Effector memory CD8-positive, alpha-beta T cell (primary cell): ENCODE results near the gene ARHGDIA.
A peak's percentile ranks its signal among the peaks of the same experiment; 100 is the strongest.

ENCODE experiments used
- ATAC-seq: fragments of 150-1000 bp; cut with Tn5 transposase; replicated peaks from 2 replicates; pipeline ENCODE4 v1.10.0; 2021; ENCODE audit warnings: mild to moderate bottlenecking, moderate library complexity
- DNase-seq, 3 experiments: peaks; one replicate each; pipeline ENCODE4 v3.0.0; 2021
- H3K27ac Mint-ChIP-seq, 2 donors: one replicate each; pipeline ENCODE4 v1.8.0; 2022; ENCODE audit warnings: mild to moderate bottlenecking in 2 of 2, mixed read lengths in 2 of 2, moderate library complexity in 2 of 2
- H3K27me3 Mint-ChIP-seq, 2 donors: one replicate each; pipeline ENCODE4 v1.8.0; 2022; ENCODE audit warnings: mixed read lengths in 2 of 2
- H3K36me3 Mint-ChIP-seq: one replicate; pipeline ENCODE4 v1.8.0; 2022; ENCODE audit warnings: mild to moderate bottlenecking, moderate library complexity, mixed read lengths; ENCODE audit not compliant: insufficient read depth
- H3K4me1 Mint-ChIP-seq, 2 donors: one replicate each; pipeline ENCODE4 v1.8.0; 2022; ENCODE audit warnings: low read depth in 2 of 2, mixed read lengths in 2 of 2
- H3K4me3 Mint-ChIP-seq, 2 donors: one replicate each; pipeline ENCODE4 v1.8.0; 2022; ENCODE audit warnings: mild to moderate bottlenecking in 2 of 2, mixed read lengths in 2 of 2, moderate library complexity in 2 of 2
- H3K9me3 Mint-ChIP-seq, 2 donors: one replicate each; pipeline ENCODE4 v1.8.0; 2022; ENCODE audit warnings: mixed read lengths in 2 of 2

The ARHGDIA gene

GRCh38 chr17:81888988-81889595 lies 18.0 kb upstream of the ARHGDIA start:
- ATAC-seq (no peak), DNase-seq (no peak)
- peaks cover 75% of the 10 kb centered on the region for H3K36me3 Mint-ChIP-seq
- no peaks in the 10 kb centered on the region for H3K9me3 Mint-ChIP-seq
- H3K27ac Mint-ChIP-seq, result peak overlapping the region; percentile 77 to 86
- peak overlapping the region; percentile 91 to 93 for H3K4me3 Mint-ChIP-seq
- no peaks in the 10 kb centered on the region for H3K27me3 Mint-ChIP-seq
- peaks cover 4 to 17% of the 10 kb centered on the region in 2 donors for H3K4me1 Mint-ChIP-seq

GRCh38 chr17:81888105-81888987 lies 17.2 kb upstream of the ARHGDIA start:
- H3K36me3 Mint-ChIP-seq, result peaks cover 80% of the 10 kb centered on the region

GRCh38 chr17:81885869-81886548 lies 14.9 kb upstream of the ARHGDIA start:
- Mint-ChIP-seq H3K36me3 (peaks cover 85% of the 10 kb centered on the region), H3K27ac (peak overlapping the region in 1 of 2 donors; percentile 7), H3K9me3 (no peaks in the 10 kb centered on the region), H3K4me1 (peaks cover 4 to 14% of the 10 kb centered on the region in 2 donors), H3K27me3 (no peaks in the 10 kb centered on the region), H3K4me3 (no peak overlapping the region)
- no peak for ATAC-seq
- no peak for DNase-seq

More at GRCh38 chr17:81888105-81888987, 17.2 kb upstream of the ARHGDIA start:
- no peak for ATAC-seq
- Mint-ChIP-seq H3K4me1 (peaks cover 4 to 17% of the 10 kb centered on the region in 2 donors), H3K27me3 (no peaks in the 10 kb centered on the region), H3K27ac (peak overlapping the region; percentile 77 to 86), H3K9me3 (no peaks in the 10 kb centered on the region), H3K4me3 (peak overlapping the region; percentile 91 to 93)
- no peak for DNase-seq

GRCh38 chr17:81885454-81885853 lies 14.3 kb upstream of the ARHGDIA start:
- ATAC-seq (no peak), DNase-seq (no peak)
- H3K27me3 Mint-ChIP-seq, result no peaks in the 10 kb centered on the region
- peak overlapping the region in 1 of 2 donors; percentile 7 for H3K27ac Mint-ChIP-seq
- peaks cover 4 to 14% of the 10 kb centered on the region in 2 donors for H3K4me1 Mint-ChIP-seq
- H3K4me3 Mint-ChIP-seq, result no peak overlapping the region
- no peaks in the 10 kb centered on the region for H3K9me3 Mint-ChIP-seq
- H3K36me3 Mint-ChIP-seq, result peaks cover 86% of the 10 kb centered on the region

GRCh38 chr17:81884968-81885367 lies 13.8 kb upstream of the ARHGDIA start:
- Mint-ChIP-seq H3K4me1 (peaks cover 4 to 14% of the 10 kb centered on the region in 2 donors), H3K27me3 (no peaks in the 10 kb centered on the region), H3K27ac (peak overlapping the region in 1 of 2 donors; percentile 59), H3K4me3 (no peak overlapping the region), H3K36me3 (peaks cover 88% of the 10 kb centered on the region), H3K9me3 (no peaks in the 10 kb centered on the region)
- DNase-seq (no peak), ATAC-seq (no peak)

- peaks cover 4 to 14% of the 10 kb centered on the region in 2 donors for H3K4me1 Mint-ChIP-seq
- ATAC-seq, result no peak
- DNase-seq, result no peak
- no peak overlapping the region for H3K4me3 Mint-ChIP-seq
- H3K36me3 Mint-ChIP-seq, result peaks cover 88% of the 10 kb centered on the region
- H3K9me3 Mint-ChIP-seq, result no peaks in the 10 kb centered on the region
- H3K27ac Mint-ChIP-seq, result peak overlapping the region in 1 of 2 donors; percentile 59
- H3K27me3 Mint-ChIP-seq, result no peaks in the 10 kb centered on the region
Observed at GRCh38 chr17:81884520-81884919, 13.4 kb upstream of the ARHGDIA start.

- Mint-ChIP-seq H3K4me1 (no peaks in the 10 kb centered on the region), H3K4me3 (no peak overlapping the region), H3K27me3 (no peaks in the 10 kb centered on the region), H3K36me3 (peaks cover 53% of the 10 kb centered on the region), H3K27ac (no peak overlapping the region), H3K9me3 (no peaks in the 10 kb centered on the region)
- DNase-seq (no peak), ATAC-seq (no peak)
Observed at GRCh38 chr17:81879121-81879520, 8.0 kb upstream of the ARHGDIA start.

- H3K27ac Mint-ChIP-seq, result no peak overlapping the region
- no peaks in the 10 kb centered on the region for H3K4me1 Mint-ChIP-seq
- no peak overlapping the region for H3K4me3 Mint-ChIP-seq
- ATAC-seq (no peak), DNase-seq (no peak)
- no peaks in the 10 kb centered on the region for H3K9me3 Mint-ChIP-seq
- H3K36me3 Mint-ChIP-seq, result peaks cover 48% of the 10 kb centered on the region
- no peaks in the 10 kb centered on the region for H3K27me3 Mint-ChIP-seq
Observed at GRCh38 chr17:81878294-81878693, 7.2 kb upstream of the ARHGDIA start.

- Mint-ChIP-seq H3K27me3 (no peaks in the 10 kb centered on the region), H3K9me3 (no peaks in the 10 kb centered on the region), H3K4me3 (no peak overlapping the region), H3K36me3 (peaks cover 43% of the 10 kb centered on the region), H3K27ac (peak overlapping the region in 1 of 2 donors; percentile 38), H3K4me1 (peaks cover 4 to 5% of the 10 kb centered on the region in 2 donors)
- DNase-seq (no peak), ATAC-seq (no peak)
Observed at GRCh38 chr17:81877569-81877968, 6.4 kb upstream of the ARHGDIA start.

GRCh38 chr17:81871387-81872230 lies 472 bp upstream of the ARHGDIA start:
- peak; percentile 93 to 95 (median 95) for DNase-seq
- Mint-ChIP-seq H3K4me3 (peak overlapping the region; percentile 81 to 82), H3K4me1 (peaks cover 19 to 25% of the 10 kb centered on the region in 2 donors), H3K36me3 (peaks cover 65% of the 10 kb centered on the region), H3K27ac (peak overlapping the region; percentile 93), H3K9me3 (no peaks in the 10 kb centered on the region), H3K27me3 (no peaks in the 10 kb centered on the region)
- peak; percentile 47 for ATAC-seq

GRCh38 chr17:81870131-81870980 lies 781 bp downstream of the ARHGDIA start:
- Mint-ChIP-seq H3K27ac (peak overlapping the region; percentile 85 to 97), H3K4me1 (peaks cover 21 to 27% of the 10 kb centered on the region in 2 donors), H3K9me3 (no peaks in the 10 kb centered on the region), H3K36me3 (peaks cover 71% of the 10 kb centered on the region), H3K4me3 (peak overlapping the region; percentile 78 to 86), H3K27me3 (no peaks in the 10 kb centered on the region)
- DNase-seq (peak; percentile 36 to 41 (median 40)), ATAC-seq (peak; percentile 31)
